GM21529 (cell line): ENCODE measurements around the gene CENPF.

Experiments
- ATAC-seq: cut with Tn5 transposase; IDR thresholded peaks from one replicate; pipeline ENCODE4 v1.9.1; 2021; ENCODE audit not compliant: unreplicated experiment

CENPF gene

GRCh38 chr1:214615109-214615508, 12.1 kb downstream of the CENPF start:
- no peak for ATAC-seq

- no peak for ATAC-seq
Observed at GRCh38 chr1:214615871-214616270, 12.9 kb downstream of the CENPF start.

- ATAC-seq, result no peak
Observed at GRCh38 chr1:214617246-214617645, 14.3 kb downstream of the CENPF start.

- ATAC-seq, result no peak
Observed at GRCh38 chr1:214617843-214618242, 14.8 kb downstream of the CENPF start.

- ATAC-seq, result no peak
Observed at GRCh38 chr1:214621236-214621635, 18.2 kb downstream of the CENPF start.

- no peak for ATAC-seq
Observed at GRCh38 chr1:214623430-214623829, 20.4 kb downstream of the CENPF start.

- no peak for ATAC-seq
Observed at GRCh38 chr1:214632091-214632490, 29.1 kb downstream of the CENPF start.

- ATAC-seq, result no peak
Observed at GRCh38 chr1:214633686-214634085, 30.7 kb downstream of the CENPF start.

GRCh38 chr1:214634267-214634666, 31.3 kb downstream of the CENPF start:
- ATAC-seq, result no peak

- ATAC-seq, result no peak
Observed at GRCh38 chr1:214635086-214635485, 32.1 kb downstream of the CENPF start.

GRCh38 chr1:214635506-214635905, 32.5 kb downstream of the CENPF start:
- ATAC-seq, result no peak

- no peak for ATAC-seq
Observed at GRCh38 chr1:214636436-214636835, 33.4 kb downstream of the CENPF start.

GRCh38 chr1:214637125-214637524, 34.1 kb downstream of the CENPF start:
- ATAC-seq, result no peak

GRCh38 chr1:214637722-214638458, 34.9 kb downstream of the CENPF start:
- ATAC-seq, result peak; percentile 75

- ATAC-seq, result no peak
Observed at GRCh38 chr1:214638459-214638807, 35.4 kb downstream of the CENPF start.

- no peak for ATAC-seq
Observed at GRCh38 chr1:214638997-214639396, 36.0 kb downstream of the CENPF start.

- ATAC-seq, result no peak
Observed at GRCh38 chr1:214640431-214641213, 37.6 kb downstream of the CENPF start.

GRCh38 chr1:214641214-214641895, 38.4 kb downstream of the CENPF start:
- ATAC-seq, result no peak

- no peak for ATAC-seq
Observed at GRCh38 chr1:214643030-214643429, 40.0 kb downstream of the CENPF start.

- no peak for ATAC-seq
Observed at GRCh38 chr1:214645712-214646111, 42.7 kb downstream of the CENPF start.

GRCh38 chr1:214648801-214649200, 45.8 kb downstream of the CENPF start:
- ATAC-seq, result no peak

GRCh38 chr1:214649607-214650006, 46.6 kb downstream of the CENPF start:
- no peak for ATAC-seq
